HG03442 (cell line): Measurements from ENCODE around the gene ERVK3-1.
"Not testable (repeated sequence)": the region's sequence is repeated elsewhere in the genome, so short reads cannot be mapped to it uniquely, and the experiment has no call there.

ENCODE experiments used
- ATAC-seq: cut with Tn5 transposase; IDR thresholded peaks from one replicate; pipeline ENCODE4 v1.9.1; 2021; ENCODE audit warnings: mild to moderate bottlenecking, moderate library complexity; ENCODE audit not compliant: unreplicated experiment

The ERVK3-1 gene

GRCh38 chr19:58305065-58305931 lies at the start of gene ERVK3-1:
Gene ERVK3-1 (plus strand): TSS chr19:58305377. CDS start chr19:58312169, 6,792 bp downstream.
- peak; percentile 92 for ATAC-seq

GRCh38 chr19:58258259-58258658 lies 46.9 kb upstream of the ERVK3-1 start:
- not testable (repeated sequence) for ATAC-seq

- ATAC-seq: no peak
Observed at GRCh38 chr19:58261600-58261967, 43.6 kb upstream of the ERVK3-1 start.

GRCh38 chr19:58261968-58262921 lies 42.9 kb upstream of the ERVK3-1 start:
- no peak for ATAC-seq

GRCh38 chr19:58262922-58263296 lies 42.3 kb upstream of the ERVK3-1 start:
- ATAC-seq: no peak

- ATAC-seq: no peak
Observed at GRCh38 chr19:58265100-58265499, 40.1 kb upstream of the ERVK3-1 start.

GRCh38 chr19:58268344-58268743 lies 36.8 kb upstream of the ERVK3-1 start:
- no peak for ATAC-seq

GRCh38 chr19:58274771-58275201 lies 30.4 kb upstream of the ERVK3-1 start:
- no peak for ATAC-seq

- ATAC-seq: no peak
Observed at GRCh38 chr19:58275564-58275963, 29.6 kb upstream of the ERVK3-1 start.

GRCh38 chr19:58277197-58277596 lies 28.0 kb upstream of the ERVK3-1 start:
- ATAC-seq: no peak

GRCh38 chr19:58277748-58278540 lies 27.2 kb upstream of the ERVK3-1 start:
- no peak for ATAC-seq

- peak; percentile 93 for ATAC-seq
Observed at GRCh38 chr19:58278541-58279041, 26.6 kb upstream of the ERVK3-1 start, which contains the start of gene ZNF8. Gene ZNF8 (plus strand): TSS chr19:58278955. CDS start chr19:58279082, 127 bp downstream.

GRCh38 chr19:58279042-58279924 lies 25.9 kb upstream of the ERVK3-1 start:
- peak; percentile 25 for ATAC-seq

GRCh38 chr19:58279925-58280316 lies 25.3 kb upstream of the ERVK3-1 start:
- no peak for ATAC-seq

GRCh38 chr19:58284199-58284598 lies 21.0 kb upstream of the ERVK3-1 start:
- ATAC-seq: no peak

GRCh38 chr19:58291943-58292342 lies 13.2 kb upstream of the ERVK3-1 start:
- no peak for ATAC-seq

GRCh38 chr19:58294743-58295374 lies 10.3 kb upstream of the ERVK3-1 start:
- ATAC-seq: no peak

- ATAC-seq: no peak
Observed at GRCh38 chr19:58296104-58296503, 9.1 kb upstream of the ERVK3-1 start.

- ATAC-seq: no peak
Observed at GRCh38 chr19:58300620-58301019, 4.6 kb upstream of the ERVK3-1 start.
